Activated CD8-positive, alpha-beta memory T cell treated with anti-CD3 and anti-CD28 coated beads for 24 hours (primary cell): Measurements from ENCODE around the gene NRL.

Experiments
- DNase-seq: peaks from one replicate; pipeline ENCODE4 v3.0.0-alpha.2; 2020

NRL gene

GRCh38 chr14:24114532-24115421, at the start of gene NRL, which contains the start of gene DCAF11:
NRL (minus strand) TSS chr14:24114949; CDS start chr14:24082848, 32,101 bp downstream.
DCAF11 (plus strand) TSS chr14:24114777; CDS start chr14:24115595, 818 bp downstream.
- peak; percentile 99 for DNase-seq

- DNase-seq = no peak
Observed at GRCh38 chr14:24162093-24162492, 47.3 kb upstream of the NRL start.

GRCh38 chr14:24160850-24161804, 46.4 kb upstream of the NRL start, which contains the start of gene IRF9:
IRF9 (plus strand) TSS chr14:24161265; CDS start chr14:24162145, 880 bp downstream.
- DNase-seq = peak; percentile 100

GRCh38 chr14:24160499-24160849, 45.7 kb upstream of the NRL start:
- no peak for DNase-seq

GRCh38 chr14:24159777-24160498, 45.2 kb upstream of the NRL start:
- DNase-seq = no peak

GRCh38 chr14:24157331-24157730, 42.6 kb upstream of the NRL start:
- no peak for DNase-seq

- DNase-seq = no peak
Observed at GRCh38 chr14:24156840-24157239, 42.1 kb upstream of the NRL start.

- DNase-seq = no peak
Observed at GRCh38 chr14:24155100-24155499, 40.4 kb upstream of the NRL start.

- no peak for DNase-seq
Observed at GRCh38 chr14:24151404-24152080, 36.8 kb upstream of the NRL start.

- DNase-seq = no peak
Observed at GRCh38 chr14:24150993-24151392, 36.2 kb upstream of the NRL start.

GRCh38 chr14:24150567-24150966, 35.8 kb upstream of the NRL start:
- no peak for DNase-seq

GRCh38 chr14:24150061-24150460, 35.3 kb upstream of the NRL start:
- DNase-seq = no peak

- no peak for DNase-seq
Observed at GRCh38 chr14:24149302-24149969, 34.7 kb upstream of the NRL start.

- no peak for DNase-seq
Observed at GRCh38 chr14:24147761-24148428, 33.1 kb upstream of the NRL start.

GRCh38 chr14:24146978-24147760, 32.4 kb upstream of the NRL start, which contains the start of gene RNF31:
RNF31 (plus strand) TSS chr14:24147498; CDS start chr14:24147699, 201 bp downstream.
- peak; percentile 96 for DNase-seq

GRCh38 chr14:24146453-24146977, 31.8 kb upstream of the NRL start, which contains the start of gene PSME2:
PSME2 (minus strand) TSS chr14:24146610; CDS start chr14:24146581, 29 bp downstream.
- DNase-seq = peak; percentile 95

GRCh38 chr14:24145690-24146452, 31.1 kb upstream of the NRL start:
- no peak for DNase-seq

GRCh38 chr14:24145219-24145618, 30.5 kb upstream of the NRL start:
- DNase-seq = no peak

GRCh38 chr14:24144451-24144850, 29.7 kb upstream of the NRL start:
- no peak for DNase-seq
